Fibroblast of mammary gland (primary cell): ENCODE data around the gene NR1I3.
"Not testable (repeated sequence)": the region's sequence is repeated elsewhere in the genome, so short reads cannot be mapped to it uniquely, and the experiment has no call there.

ENCODE experiments used
- DNase-seq: peaks from one replicate; pipeline ENCODE4 v3.0.0-alpha.2; 2010; ENCODE audit warnings: low read depth
- H3K4me3 ChIP-seq: 2 replicates; pipeline ENCODE4 v1.5.1; 2011; ENCODE audit warnings: low read depth, mild to moderate bottlenecking, low read length, moderate library complexity; ENCODE audit not compliant: control insufficient read depth
- TF ChIP-seq, protein P1 (sequence below): conservative IDR thresholded peaks from 2 replicates; pipeline ENCODE4 v1.5.1; 2011; ENCODE audit warnings: low read depth, low read length, inconsistent platforms; ENCODE audit not compliant: control insufficient read depth, insufficient read depth

NR1I3 gene

DNA sequence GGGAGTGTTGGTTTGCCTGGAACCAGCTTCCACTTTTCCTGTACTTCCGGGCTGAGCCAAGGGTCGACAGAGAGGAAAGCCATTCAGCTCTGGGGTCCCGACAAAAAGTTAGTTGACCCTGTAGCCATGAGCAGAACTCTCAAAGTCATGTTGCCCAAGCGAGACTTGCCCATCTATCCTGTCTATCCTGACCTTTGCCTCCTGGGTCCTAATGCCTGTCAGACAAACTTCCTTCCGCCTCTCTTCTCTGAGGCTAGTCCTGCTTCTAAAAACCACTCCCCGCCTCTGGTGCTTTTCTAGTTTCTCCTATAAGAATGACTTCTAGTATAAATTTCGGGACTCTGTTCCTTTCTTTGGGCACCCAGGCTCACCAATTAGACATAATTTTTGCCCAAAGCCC is 12.8 kb upstream of the NR1I3 start:
- TF ChIP-seq, protein P1, sequence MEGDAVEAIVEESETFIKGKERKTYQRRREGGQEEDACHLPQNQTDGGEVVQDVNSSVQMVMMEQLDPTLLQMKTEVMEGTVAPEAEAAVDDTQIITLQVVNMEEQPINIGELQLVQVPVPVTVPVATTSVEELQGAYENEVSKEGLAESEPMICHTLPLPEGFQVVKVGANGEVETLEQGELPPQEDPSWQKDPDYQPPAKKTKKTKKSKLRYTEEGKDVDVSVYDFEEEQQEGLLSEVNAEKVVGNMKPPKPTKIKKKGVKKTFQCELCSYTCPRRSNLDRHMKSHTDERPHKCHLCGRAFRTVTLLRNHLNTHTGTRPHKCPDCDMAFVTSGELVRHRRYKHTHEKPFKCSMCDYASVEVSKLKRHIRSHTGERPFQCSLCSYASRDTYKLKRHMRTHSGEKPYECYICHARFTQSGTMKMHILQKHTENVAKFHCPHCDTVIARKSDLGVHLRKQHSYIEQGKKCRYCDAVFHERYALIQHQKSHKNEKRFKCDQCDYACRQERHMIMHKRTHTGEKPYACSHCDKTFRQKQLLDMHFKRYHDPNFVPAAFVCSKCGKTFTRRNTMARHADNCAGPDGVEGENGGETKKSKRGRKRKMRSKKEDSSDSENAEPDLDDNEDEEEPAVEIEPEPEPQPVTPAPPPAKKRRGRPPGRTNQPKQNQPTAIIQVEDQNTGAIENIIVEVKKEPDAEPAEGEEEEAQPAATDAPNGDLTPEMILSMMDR: no peak
- H3K4me3 ChIP-seq: no peak overlapping the region
- DNase-seq: no peak

DNA sequence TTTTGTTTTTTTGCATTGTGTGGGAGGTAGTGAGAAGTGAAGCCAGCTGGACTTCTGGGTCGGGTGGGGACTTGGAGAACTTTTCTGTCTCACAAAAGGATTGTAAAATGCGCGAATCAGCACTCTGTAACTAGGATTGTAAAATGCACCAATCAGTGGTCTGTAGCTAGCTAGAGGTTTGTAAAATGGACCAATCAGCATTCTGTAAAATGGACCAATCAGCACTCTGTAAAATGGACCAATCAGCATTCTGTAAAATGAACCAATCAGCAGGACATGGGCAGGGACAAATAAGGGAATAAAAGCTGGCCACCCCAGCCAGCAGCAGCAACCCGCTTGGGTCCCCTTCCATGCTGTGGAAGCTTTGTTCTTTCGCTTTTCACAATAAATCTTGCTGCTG is 12.1 kb upstream of the NR1I3 start:
- not testable (repeated sequence) for DNase-seq, H3K4me3 ChIP-seq

DNA sequence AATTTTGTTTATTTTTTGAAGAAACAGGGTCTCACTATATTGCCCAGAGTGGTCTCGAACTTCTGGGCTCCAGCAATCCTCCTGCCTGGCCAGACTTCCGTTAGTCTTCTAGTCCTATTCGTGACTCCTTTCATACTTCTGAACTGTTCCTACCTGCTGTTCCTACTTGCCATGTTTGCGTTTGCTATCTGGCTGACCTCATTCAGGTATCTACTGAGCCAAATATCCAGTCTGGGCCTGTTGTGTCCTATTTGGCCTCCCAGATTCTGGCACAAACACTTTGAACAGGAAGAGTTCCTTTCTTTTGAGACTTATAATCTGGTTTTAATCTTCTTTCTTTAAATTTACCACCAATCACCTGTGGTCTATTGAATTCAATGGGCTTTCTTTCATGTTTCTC is 6.9 kb upstream of the NR1I3 start:
- no peak for DNase-seq
- no peak overlapping the region for H3K4me3 ChIP-seq
- TF ChIP-seq, protein P1: no peak

DNA sequence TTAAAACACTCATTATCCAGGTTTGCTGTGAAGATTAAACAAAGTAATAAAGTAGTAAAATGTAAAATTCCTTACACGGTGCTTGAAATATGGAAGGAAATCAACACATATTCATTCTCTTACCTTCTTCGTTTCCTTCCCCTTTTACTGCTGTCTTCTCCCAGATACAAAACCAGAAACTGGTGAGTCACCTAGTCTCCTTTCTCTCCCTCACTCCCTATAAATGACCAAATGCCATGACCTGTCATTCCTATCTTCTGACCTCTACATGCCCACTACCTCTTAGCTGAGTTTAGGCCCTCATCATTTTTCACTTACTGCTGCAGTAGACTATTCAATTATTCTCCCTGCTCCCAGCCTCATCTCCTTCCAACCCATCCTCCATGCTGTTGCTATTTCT is 4.3 kb upstream of the NR1I3 start:
- TF ChIP-seq, protein P1: no peak
- no peak for DNase-seq
- no peak overlapping the region for H3K4me3 ChIP-seq

DNA sequence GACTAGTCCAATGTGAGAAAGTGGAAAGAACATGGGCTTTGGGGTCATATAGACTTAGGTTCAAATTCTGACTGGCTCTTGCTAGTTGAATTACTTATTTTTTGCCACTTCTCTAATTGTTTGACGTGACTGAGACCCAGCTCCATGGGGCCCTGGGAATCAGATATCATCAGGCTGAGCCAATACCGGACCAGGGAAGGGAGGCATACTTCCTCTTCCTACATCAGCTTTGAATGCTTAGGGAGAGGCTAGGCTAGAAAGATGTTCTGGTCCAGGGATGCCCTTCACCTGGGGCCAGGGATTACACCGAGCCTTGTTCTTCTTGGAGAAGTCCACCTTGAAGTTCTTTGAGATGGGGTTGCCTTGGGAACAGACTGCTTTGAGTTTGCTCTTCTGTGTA is 3.7 kb upstream of the NR1I3 start:
- no peak for DNase-seq
- H3K4me3 ChIP-seq: no peak overlapping the region
- TF ChIP-seq, protein P1: no peak

DNA sequence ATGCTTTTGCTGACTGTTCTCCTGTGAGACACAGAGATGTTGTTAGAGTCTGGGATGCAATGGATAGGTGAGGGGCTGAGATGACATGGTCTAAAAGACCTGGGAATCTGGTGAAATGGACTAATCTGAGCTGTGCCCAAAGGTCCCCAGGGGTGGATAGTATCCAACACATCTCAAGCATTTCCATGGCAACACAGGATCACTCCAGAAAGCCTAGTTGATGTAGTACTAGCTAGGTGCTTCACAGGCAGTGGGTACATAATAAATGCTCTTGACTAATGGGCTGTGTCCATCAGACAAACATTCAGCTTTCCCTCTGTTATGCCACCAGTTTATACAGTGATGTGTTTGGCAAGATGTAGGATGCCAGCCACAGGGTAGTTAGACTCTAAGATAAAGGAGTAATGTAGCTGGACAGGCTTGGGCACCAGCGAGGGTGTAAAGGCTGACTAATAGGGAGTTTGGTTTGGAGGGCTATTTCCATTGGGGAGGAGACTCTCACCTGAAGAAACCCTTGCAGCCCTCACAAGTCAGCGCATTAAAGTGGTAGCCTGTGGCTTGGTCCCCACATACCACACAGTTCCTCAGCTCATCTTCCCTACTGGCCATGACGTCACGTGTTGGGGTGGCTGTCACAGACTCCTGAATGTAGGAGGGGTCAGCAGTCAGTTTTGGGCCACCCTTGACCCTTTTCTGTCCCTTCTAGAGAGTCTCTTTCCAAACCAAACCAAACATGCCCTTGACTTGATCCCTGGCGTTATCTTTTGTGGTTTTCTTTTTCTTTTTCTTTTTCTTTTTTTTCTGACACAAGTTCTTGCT is 1.8 kb downstream of the NR1I3 start:
- TF ChIP-seq, protein P1: no peak
- DNase-seq: no peak
- no peak overlapping the region for H3K4me3 ChIP-seq

DNA sequence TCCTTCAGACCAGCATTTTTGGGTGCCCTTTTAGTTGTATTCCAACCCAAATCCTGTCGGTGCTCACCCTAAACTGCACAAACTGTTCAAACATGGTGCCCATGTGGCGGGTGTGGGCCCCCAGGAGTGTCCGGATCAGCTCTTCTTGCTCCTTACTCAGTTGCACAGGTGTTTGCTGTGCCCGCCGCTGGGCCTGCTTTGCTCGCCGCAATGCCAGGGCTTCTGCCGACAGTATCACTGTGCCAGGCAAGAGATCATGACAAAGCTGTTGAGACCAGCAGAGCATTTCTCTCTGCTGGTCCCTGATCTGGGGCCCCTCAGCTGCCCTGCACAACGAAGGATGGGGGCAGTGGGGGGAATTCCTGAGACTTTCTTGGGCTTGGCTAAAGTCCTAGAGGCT is 4.9 kb downstream of the NR1I3 start:
- TF ChIP-seq, protein P1: no peak
- no peak overlapping the region for H3K4me3 ChIP-seq
- no peak for DNase-seq
